GM18870 (cell line): ENCODE measurements around the gene SLC51A.

Experiments
- ATAC-seq: cut with Tn5 transposase; IDR thresholded peaks from one replicate; pipeline ENCODE4 v1.9.1; 2021; ENCODE audit warnings: moderate library complexity; ENCODE audit not compliant: unreplicated experiment

Gene SLC51A

GRCh38 chr3:196214783-196215441, 1.4 kb upstream of the SLC51A start:
- no peak for ATAC-seq

GRCh38 chr3:196215493-196216020, 777 bp upstream of the SLC51A start:
- no peak for ATAC-seq

- ATAC-seq, result no peak
Observed at GRCh38 chr3:196216681-196217211, 412 bp downstream of the SLC51A start.

DNA sequence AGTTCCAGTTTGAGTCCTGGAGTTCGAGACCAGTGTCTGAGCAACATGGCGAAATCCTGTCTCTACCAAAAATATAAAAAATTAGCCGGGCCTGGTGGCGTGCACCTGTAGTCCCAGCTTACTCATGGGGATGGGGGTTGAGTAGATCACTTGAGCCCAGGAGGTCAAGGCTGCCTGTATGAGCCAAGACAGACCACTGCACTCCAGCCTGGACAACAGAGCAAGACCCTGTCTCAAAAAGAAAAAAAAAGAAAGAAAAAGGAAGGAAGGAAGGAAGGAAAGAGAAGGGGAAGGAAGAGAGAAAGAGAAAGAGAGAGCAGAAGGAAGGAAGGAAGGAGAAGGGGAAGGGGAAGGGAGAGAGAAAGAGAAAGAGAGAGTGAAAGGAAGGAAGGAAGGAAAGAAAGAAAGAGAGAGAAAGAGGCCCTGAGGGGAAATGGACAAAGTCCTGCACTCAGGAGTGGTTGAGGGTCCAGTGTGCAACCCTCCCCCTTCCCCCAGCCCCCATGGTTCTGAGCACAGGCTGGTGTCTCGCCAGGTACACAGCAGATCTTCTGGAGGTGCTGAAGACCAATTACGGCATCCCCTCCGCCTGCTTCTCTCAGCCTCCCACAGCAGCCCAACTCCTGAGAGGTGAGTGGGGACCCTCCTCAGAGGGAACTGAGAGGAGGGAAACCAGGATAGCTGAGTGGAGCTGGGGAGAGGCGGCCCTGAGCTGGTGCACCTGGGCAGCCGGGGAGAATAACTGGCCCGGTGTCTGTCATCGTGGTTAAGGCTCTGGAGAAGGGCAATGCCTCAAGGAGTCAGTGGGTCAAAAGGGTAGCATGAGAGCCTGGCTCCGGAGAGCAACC, 1.2 kb downstream of the SLC51A start:
- ATAC-seq, result no peak

- ATAC-seq, result no peak
Observed at GRCh38 chr3:196218155-196218712, 1.9 kb downstream of the SLC51A start.

GRCh38 chr3:196219194-196219969, 3.0 kb downstream of the SLC51A start:
- peak; percentile 69 for ATAC-seq

- no peak for ATAC-seq
Observed at GRCh38 chr3:196219970-196220311, 3.6 kb downstream of the SLC51A start.

- ATAC-seq, result no peak
Observed at GRCh38 chr3:196220587-196220986, 4.3 kb downstream of the SLC51A start.

- ATAC-seq, result no peak
Observed at GRCh38 chr3:196220991-196221390, 4.7 kb downstream of the SLC51A start.

DNA sequence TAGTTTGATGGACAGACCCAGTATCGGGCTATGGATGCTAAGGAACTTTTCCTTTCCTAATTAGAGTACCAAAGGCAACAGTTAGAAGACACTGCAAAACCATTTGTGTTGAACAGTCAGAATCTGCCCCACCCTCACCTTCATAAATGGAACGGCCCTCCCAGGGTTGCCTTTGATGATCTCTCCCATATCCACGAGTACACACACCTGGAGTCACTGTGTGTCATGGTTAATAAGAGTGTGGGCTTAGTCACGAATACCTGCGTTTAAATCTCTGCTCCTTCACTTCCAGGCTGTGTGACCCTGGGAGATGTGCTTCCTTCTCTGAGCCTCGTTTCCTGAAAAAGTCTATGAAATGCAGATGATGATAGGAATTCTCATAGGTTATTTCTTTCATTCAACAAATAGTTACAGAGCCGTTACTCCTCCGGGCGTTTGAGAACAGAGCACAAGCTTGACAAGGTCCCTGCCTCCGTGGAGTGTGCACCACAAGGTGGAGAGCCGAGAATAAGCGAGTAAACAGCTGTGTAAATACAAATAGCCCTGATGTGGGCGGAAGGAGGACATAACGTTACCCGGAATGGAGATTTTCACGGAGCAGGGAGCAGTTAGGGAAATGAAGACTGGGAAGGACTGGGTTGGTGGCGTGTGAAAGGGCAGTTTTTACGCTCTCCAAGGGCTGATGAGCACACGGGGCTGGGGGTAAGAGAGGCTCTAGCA, 6.7 kb downstream of the SLC51A start:
- ATAC-seq, result no peak

DNA sequence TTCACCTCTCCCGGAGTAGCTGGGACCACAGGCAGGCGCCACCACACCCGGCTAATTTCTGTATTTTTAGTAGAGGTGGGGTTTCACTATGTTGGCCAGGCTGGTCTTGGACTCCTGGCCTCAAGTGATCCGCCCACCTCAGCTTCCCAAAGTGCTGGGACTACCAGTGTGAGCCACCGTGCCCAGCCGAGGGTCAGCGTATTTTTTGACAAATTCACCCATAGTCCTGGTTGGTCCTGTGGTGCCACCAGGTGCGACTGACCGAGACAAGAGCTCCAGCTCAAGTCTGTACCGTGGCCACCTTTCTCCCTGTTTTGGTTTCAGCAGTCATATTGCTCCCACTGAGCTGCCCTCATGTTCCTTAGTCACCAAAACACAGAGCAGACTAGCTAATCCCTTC, 8.8 kb downstream of the SLC51A start:
- ATAC-seq, result no peak

DNA sequence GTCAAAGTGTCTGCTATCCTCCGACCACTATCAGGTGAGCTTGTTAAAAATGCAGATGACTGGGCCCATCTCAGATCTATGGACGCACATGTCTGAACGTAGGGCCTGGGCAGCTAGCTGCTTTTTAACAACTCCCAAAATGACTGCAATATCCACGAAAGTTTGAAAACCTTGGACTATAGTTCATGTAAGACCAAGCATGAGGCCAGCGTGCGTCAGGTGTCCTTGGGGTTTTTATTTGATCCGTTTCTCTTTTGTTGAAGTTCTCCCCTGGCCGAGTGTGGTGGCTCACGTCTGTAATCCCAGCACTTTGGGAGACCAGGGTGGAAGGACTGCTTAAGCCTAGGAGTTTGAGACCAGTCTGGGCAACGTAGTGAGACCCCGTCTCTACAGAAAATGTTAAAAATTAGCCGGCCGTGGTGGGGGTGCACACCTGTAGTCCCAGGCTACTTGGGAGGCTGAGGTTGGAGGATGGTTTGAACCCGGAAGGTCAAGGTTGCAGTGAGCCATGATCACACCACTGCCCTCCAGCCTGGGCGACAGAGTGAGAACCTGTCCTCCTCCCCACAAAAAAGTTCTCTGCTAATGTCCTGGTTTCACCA, 9.5 kb downstream of the SLC51A start:
- ATAC-seq, result no peak

GRCh38 chr3:196227121-196227561, 10.8 kb downstream of the SLC51A start:
- ATAC-seq, result no peak

- ATAC-seq, result no peak
Observed at GRCh38 chr3:196227629-196228493, 11.5 kb downstream of the SLC51A start.

GRCh38 chr3:196232154-196232881, 16.0 kb downstream of the SLC51A start:
- no peak for ATAC-seq

DNA sequence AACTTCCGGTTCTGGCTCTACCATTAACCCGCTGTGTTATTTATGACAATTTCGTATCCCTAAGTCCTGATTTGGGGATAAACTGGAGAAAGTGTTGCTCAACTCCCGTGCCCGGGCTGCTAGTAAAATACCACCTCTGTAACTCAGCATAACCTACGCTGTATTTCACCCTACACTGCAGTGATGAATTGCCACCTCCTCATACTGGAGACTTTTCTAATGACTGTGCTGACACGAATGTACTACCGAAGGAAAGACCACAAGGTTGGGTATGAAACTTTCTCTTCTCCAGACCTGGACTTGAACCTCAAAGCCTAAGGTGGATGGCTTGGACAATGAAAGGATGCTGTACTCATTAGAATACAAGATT, 16.5 kb downstream of the SLC51A start:
- ATAC-seq, result no peak

DNA sequence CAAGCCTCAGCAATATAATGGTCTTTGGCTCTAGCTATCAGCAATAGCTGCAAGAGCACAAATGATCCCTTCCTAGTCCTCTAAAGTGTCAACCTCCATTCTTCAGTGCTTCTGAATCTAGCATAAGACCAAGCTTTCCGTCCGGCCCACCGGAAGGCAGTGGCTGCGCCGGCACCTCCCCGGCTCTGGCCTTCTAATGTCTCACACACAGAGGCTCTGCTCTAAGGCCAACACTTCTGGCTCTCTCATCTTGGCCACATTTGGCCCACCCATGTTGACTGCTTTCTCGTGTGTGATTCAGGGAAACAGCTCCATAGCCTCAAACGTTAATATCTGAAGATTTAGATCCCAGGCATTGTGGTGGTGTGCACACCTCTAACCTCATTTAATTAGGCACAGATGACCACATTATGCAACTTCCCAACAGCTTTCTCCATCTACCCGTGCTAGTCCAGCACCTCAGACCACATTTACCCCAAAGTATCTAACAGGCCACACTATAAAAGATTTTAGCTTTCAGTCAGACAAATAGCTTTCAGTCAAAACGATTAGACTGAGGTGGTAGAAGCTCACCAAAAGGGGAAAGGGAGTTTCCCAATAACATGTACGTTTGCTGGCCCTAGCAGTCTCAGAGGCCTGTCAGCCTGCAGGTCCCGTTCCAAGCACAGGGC, 19.3 kb downstream of the SLC51A start:
- ATAC-seq, result no peak

GRCh38 chr3:196236223-196236622, 19.9 kb downstream of the SLC51A start:
- no peak for ATAC-seq
